HCT116 (cell line): ENCODE measurements around the gene CECR2. TPM values are rescaled to one million over a fixed set of nuclear protein-coding genes. Genes with fewer than 3 reads are reported as not detected.

ENCODE experiments used
- ATAC-seq: fragments of 200-7000 bp; cut with Tn5 transposase; 2 replicates; pipeline ENCODE4 v1.9.1; 2020; ENCODE audit warnings: mild to moderate bottlenecking, moderate library complexity
- BruUV-seq: library from RNA; stranded (reverse); fragments of 400-500 nt; replicated peaks from 2 replicates; lab custom pipeline; 2021; lab: Mats Ljungman, UMichigan
- CTCF ChIA-PET: fragments of 300-600 bp; sonication (Branson Sonifier 250); formaldehyde crosslinking; loops from one replicate; lab custom pipeline; 2021; ENCODE audit warnings: antibody characterized with exemption; lab: Charles Lee
- POLR2A ChIA-PET: fragments of 300-600, 350-600 bp; sonication (Branson Sonifier 250); formaldehyde crosslinking; loops from one replicate; lab custom pipeline; 2021; ENCODE audit warnings: antibody characterized with exemption; lab: Charles Lee
- RAD21 ChIA-PET, 2 experiments: fragments of 300-600 bp; sonication (Branson Sonifier 250); formaldehyde crosslinking; loops; one replicate each; lab custom pipeline; 2023; ENCODE audit warnings: low total read pairs in 2 of 2; ENCODE audit not compliant: uncharacterized antibody in 2 of 2, unreplicated experiment in 2 of 2, low non-redundant PET in 1 of 2; lab: Charles Lee
- DNase-seq: peaks from one replicate; pipeline ENCODE4 v3.0.0-alpha.2; 2010; ENCODE audit warnings: low read depth, low spot score
- H2AFZ ChIP-seq: fragments of 200-600 bp; shearing (Covaris generic), sonication (generic); 2 replicates; pipeline ENCODE4 v1.6.1; 2017; ENCODE audit warnings: low read depth, mixed run types, mixed read lengths, antibody characterized with exemption, low read length; ENCODE audit not compliant: poor library complexity, severe bottlenecking
- H3K27ac ChIP-seq: 2 replicates; pipeline ENCODE4 v1.5.1; 2012; ENCODE audit warnings: low read depth, low read length
- H3K27me3 ChIP-seq: fragments of 200-600 bp; sonication (generic); 2 replicates; pipeline ENCODE4 v1.6.1; 2016; ENCODE audit warnings: mixed run types, low read length, mixed read lengths; ENCODE audit not compliant: insufficient read depth
- H3K36me3 ChIP-seq, 2 experiments: fragments of 200-500 bp in 1 of 2; fragments of 200-600 bp in 1 of 2; sonication (Bioruptor generic) in 1 of 2; sonication (generic) in 1 of 2; 2 replicates each; pipeline versions ENCODE4 v1.5.1 to v1.6.1; 2014 to 2016; ENCODE audit warnings: low read length in 2 of 2, inconsistent platforms in 1 of 2, mixed read lengths in 1 of 2, mixed run types in 1 of 2; ENCODE audit not compliant: insufficient read depth in 2 of 2, control insufficient read depth in 1 of 2
- H3K4me1 ChIP-seq, 2 experiments: fragments of 200-600 bp in 1 of 2; sonication (generic) in 1 of 2; 2 replicates each; pipeline versions ENCODE4 v1.5.1 to v1.6.1; 2012 to 2017; ENCODE audit warnings: low read length in 2 of 2, inconsistent platforms in 1 of 2, mild to moderate bottlenecking in 1 of 2, mixed read lengths in 1 of 2, mixed run types in 1 of 2, moderate library complexity in 1 of 2; ENCODE audit not compliant: insufficient read depth in 2 of 2, control insufficient read depth in 1 of 2
- H3K4me2 ChIP-seq: fragments of 200-600 bp; sonication (generic); 2 replicates; pipeline ENCODE4 v1.6.1; 2017; ENCODE audit warnings: mixed run types, low read length, mixed read lengths
- H3K4me3 ChIP-seq, 2 experiments: fragments of 200-600 bp in 1 of 2; sonication (generic) in 1 of 2; replicated peaks in 1 of 2; 2 replicates each; pipeline ENCODE4 v1.5.1; 2011 to 2016; ENCODE audit warnings: low read length in 2 of 2, control low read depth in 1 of 2, low read depth in 1 of 2, mild to moderate bottlenecking in 1 of 2, mixed read lengths in 1 of 2, mixed run types in 1 of 2
- H3K79me2 ChIP-seq: fragments of 200-600 bp; sonication (generic); 2 replicates; pipeline ENCODE4 v1.6.1; 2017; ENCODE audit warnings: mild to moderate bottlenecking, mixed run types, low read length, moderate library complexity, mixed read lengths; ENCODE audit not compliant: insufficient read depth
- H3K9ac ChIP-seq: fragments of 200-600 bp; sonication (generic); 2 replicates; pipeline ENCODE4 v1.6.1; 2016; ENCODE audit warnings: low read length, mixed read lengths
- H3K9me2 ChIP-seq: fragments of 200-600 bp; sonication (generic), shearing (Covaris generic); 2 replicates; pipeline ENCODE4 v1.6.1; 2017; ENCODE audit warnings: mixed run types, mild to moderate bottlenecking, moderate library complexity; ENCODE audit not compliant: insufficient read depth
- H3K9me3 ChIP-seq, 2 experiments: fragments of 200-500 bp in 1 of 2; fragments of 200-600 bp in 1 of 2; sonication (Bioruptor generic) in 1 of 2; sonication (generic) in 1 of 2; 2 replicates each; pipeline ENCODE4 v1.6.1; 2014 to 2017; ENCODE audit warnings: low read length in 2 of 2, mixed read lengths in 2 of 2, inconsistent platforms in 1 of 2, low read depth in 1 of 2, mild to moderate bottlenecking in 1 of 2, mixed run types in 1 of 2, moderate library complexity in 1 of 2; ENCODE audit not compliant: control insufficient read depth in 1 of 2, insufficient read depth in 1 of 2
- H4K20me1 ChIP-seq: fragments of 200-600 bp; sonication (generic), shearing (Covaris generic); 2 replicates; pipeline ENCODE4 v1.6.1; 2017; ENCODE audit warnings: mixed run types, mild to moderate bottlenecking, moderate library complexity; ENCODE audit not compliant: insufficient read depth
- EGR1 ChIP-seq: IDR thresholded peaks from 2 replicates; pipeline ENCODE4 v1.6.1; 2012; ENCODE audit warnings: low read depth
- ELF1 ChIP-seq: IDR thresholded peaks from 2 replicates; pipeline ENCODE4 v1.6.1; 2012; ENCODE audit warnings: low read depth, borderline replicate concordance
- EZH2 ChIP-seq: fragments of 200-600 bp; sonication (generic); IDR thresholded peaks from 2 replicates; pipeline ENCODE4 v1.6.1; 2017; ENCODE audit warnings: antibody characterized with exemption, mixed run types
- FOSL1 ChIP-seq: IDR thresholded peaks from 2 replicates; pipeline ENCODE4 v1.6.1; 2012; ENCODE audit warnings: low read depth
- RAD21 ChIP-seq: IDR thresholded peaks from 2 replicates; pipeline ENCODE4 v1.6.1; 2012; ENCODE audit warnings: low read depth, mild to moderate bottlenecking
- SIN3A ChIP-seq: IDR thresholded peaks from 2 replicates; pipeline ENCODE4 v1.6.1; 2012; ENCODE audit warnings: low read depth
- SP1 ChIP-seq: IDR thresholded peaks from 2 replicates; pipeline ENCODE4 v1.6.1; 2012; ENCODE audit warnings: low read depth
- SRF ChIP-seq: IDR thresholded peaks from 2 replicates; pipeline ENCODE4 v1.6.1; 2012; ENCODE audit warnings: low read depth
- YY1 ChIP-seq: IDR thresholded peaks from 2 replicates; pipeline ENCODE4 v1.6.1; 2011; ENCODE audit warnings: low read length, low read depth, moderate library complexity, mild to moderate bottlenecking; ENCODE audit not compliant: insufficient replicate concordance; ENCODE audit errors: extremely low read depth
- intact Hi-C: fragments of 100-400 bp; cut with micrococcal nuclease; formaldehyde crosslinking; loops from 2 replicates; pipeline ENCODE4 v1.10.0; 2022
- total RNA-seq: library from RNA; stranded (reverse); gene quantifications from one replicate; pipeline ENCODE4 v1.2.1, GENCODE V29; 2021; ENCODE audit not compliant: unreplicated experiment
- TF ChIP-seq, protein P1 (sequence below), 3 experiments: fragments of 200-600 bp in 1 of 3; sonication (generic) in 1 of 3; IDR thresholded peaks in 2 of 3; conservative IDR thresholded peaks in 1 of 3; 2 replicates each; pipeline ENCODE4 v1.5.1; 2012 to 2017; ENCODE audit warnings: low read depth in 2 of 3, low read length in 2 of 3, antibody characterized with exemption in 1 of 3, borderline replicate concordance in 1 of 3, control low read depth in 1 of 3, mild to moderate bottlenecking in 1 of 3, mixed read lengths in 1 of 3, mixed run types in 1 of 3, moderate library complexity in 1 of 3; ENCODE audit not compliant: insufficient read depth in 1 of 3
- TF ChIP-seq, protein P2 (sequence below): IDR thresholded peaks from 2 replicates; pipeline ENCODE4 v1.6.1; 2012; ENCODE audit warnings: low read depth
- TF ChIP-seq, protein P3 (sequence below): IDR thresholded peaks from 2 replicates; pipeline ENCODE4 v1.6.1; 2011; ENCODE audit warnings: mild to moderate bottlenecking, low read length, moderate library complexity; ENCODE audit not compliant: insufficient replicate concordance; ENCODE audit errors: extremely low read depth
- TF ChIP-seq, protein P4 (sequence below): IDR thresholded peaks from 2 replicates; pipeline ENCODE4 v1.6.1; 2012

Gene CECR2
- total RNA-seq, 1 experiment from 2014 or later: 6.0 TPM

DNA sequence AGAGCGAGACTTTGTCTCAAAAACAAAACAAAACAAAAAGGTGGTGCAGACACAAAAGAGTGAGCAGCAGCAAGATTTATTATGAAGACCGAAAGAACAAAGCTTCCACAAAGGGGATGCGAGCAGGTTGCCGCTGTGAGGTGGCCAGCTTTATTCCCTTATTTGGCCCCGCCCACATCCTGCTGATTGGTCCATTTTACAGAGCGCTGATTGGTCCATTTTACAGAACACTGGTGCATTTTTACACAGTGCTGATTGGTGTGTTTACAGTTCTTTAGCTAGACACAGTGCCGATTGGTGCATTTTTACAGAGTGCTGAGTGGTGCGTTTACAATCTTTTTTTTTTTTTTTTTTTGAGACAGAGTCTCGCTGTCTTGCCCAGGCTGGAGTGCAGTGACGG lies 77.4 kb downstream of the CECR2 start:
- Histone ChIP-seq H3K79me2 (no peaks in the 10 kb centered on the region), H3K36me3 (no peaks in the 10 kb centered on the region), H3K9me2 (no peaks in the 10 kb centered on the region), H3K27ac (no peak overlapping the region), H3K4me3 (no peak overlapping the region), H4K20me1 (no peaks in the 10 kb centered on the region), H2AFZ (no peak overlapping the region), H3K9ac (no peak overlapping the region), H3K4me2 (no peak overlapping the region), H3K9me3 (no peaks in the 10 kb centered on the region), H3K27me3 (no peaks in the 10 kb centered on the region), H3K4me1 (peaks cover 4 to 8% of the 10 kb centered on the region in 2 experiments; a peak in 2 of 4 replicates)
- DNase-seq (no peak), ATAC-seq (no peak)
- ChIA-PET CTCF (no interaction called here), POLR2A (no interaction called here), RAD21 (interaction anchor here in 1 of 2 experiments (0.6 kb wide), 1 partner anchor 171 kb away, joined by 4 read pairs; no protein-coding TSS in a partner anchor)
- intact Hi-C loops: no loop called here
- TF ChIP-seq FOSL1: no peak
- BruUV-seq: no TSS peak

DNA sequence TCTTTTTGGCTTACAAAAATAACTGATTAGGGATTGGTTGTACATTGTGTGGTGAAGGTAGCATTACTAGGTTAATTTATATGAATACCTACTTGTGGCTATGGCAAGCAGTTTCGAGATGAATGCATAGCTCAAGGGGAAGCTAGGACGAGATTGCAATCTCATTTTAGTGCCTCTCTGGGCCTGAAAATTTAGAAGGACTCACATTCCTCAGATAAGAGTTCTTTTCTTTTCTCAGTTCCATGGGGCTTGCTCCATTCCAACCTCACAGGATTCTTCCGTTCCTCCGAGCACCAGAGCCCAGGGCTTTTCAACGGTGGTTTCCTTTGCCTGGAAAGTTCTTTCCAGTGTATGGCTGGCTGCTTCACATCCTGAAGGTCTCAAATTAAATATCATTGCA lies 82.1 kb downstream of the CECR2 start:
- Histone ChIP-seq H3K4me3 (no peak overlapping the region), H3K36me3 (no peaks in the 10 kb centered on the region), H3K79me2 (no peaks in the 10 kb centered on the region), H4K20me1 (no peaks in the 10 kb centered on the region), H3K9ac (no peak overlapping the region), H3K4me2 (no peak overlapping the region), H3K27ac (no peak overlapping the region), H3K27me3 (no peaks in the 10 kb centered on the region), H2AFZ (no peak overlapping the region), H3K9me3 (no peaks in the 10 kb centered on the region; a peak in 1 of 4 replicates), H3K4me1 (no peaks in the 10 kb centered on the region), H3K9me2 (no peaks in the 10 kb centered on the region)
- DNase-seq (no peak), ATAC-seq (no peak)
- CTCF ChIA-PET: no interaction called here
- POLR2A ChIA-PET: no interaction called here
- intact Hi-C loops: no loop called here
- RAD21 ChIA-PET: no interaction called here
- BruUV-seq: no TSS peak
- TF ChIP-seq SP1 (no peak), EGR1 (no peak), ELF1 (no peak), EZH2 (no peak), SIN3A (no peak), RAD21 (no peak), FOSL1 (no peak), YY1 (no peak), SRF (no peak)
- TF ChIP-seq, protein P1, sequence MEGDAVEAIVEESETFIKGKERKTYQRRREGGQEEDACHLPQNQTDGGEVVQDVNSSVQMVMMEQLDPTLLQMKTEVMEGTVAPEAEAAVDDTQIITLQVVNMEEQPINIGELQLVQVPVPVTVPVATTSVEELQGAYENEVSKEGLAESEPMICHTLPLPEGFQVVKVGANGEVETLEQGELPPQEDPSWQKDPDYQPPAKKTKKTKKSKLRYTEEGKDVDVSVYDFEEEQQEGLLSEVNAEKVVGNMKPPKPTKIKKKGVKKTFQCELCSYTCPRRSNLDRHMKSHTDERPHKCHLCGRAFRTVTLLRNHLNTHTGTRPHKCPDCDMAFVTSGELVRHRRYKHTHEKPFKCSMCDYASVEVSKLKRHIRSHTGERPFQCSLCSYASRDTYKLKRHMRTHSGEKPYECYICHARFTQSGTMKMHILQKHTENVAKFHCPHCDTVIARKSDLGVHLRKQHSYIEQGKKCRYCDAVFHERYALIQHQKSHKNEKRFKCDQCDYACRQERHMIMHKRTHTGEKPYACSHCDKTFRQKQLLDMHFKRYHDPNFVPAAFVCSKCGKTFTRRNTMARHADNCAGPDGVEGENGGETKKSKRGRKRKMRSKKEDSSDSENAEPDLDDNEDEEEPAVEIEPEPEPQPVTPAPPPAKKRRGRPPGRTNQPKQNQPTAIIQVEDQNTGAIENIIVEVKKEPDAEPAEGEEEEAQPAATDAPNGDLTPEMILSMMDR (IDR thresholded peaks at IDR 0.05 in 2 of 3, conservative IDR thresholded peaks at IDR 0.05 in 1 of 3; ENCODE audit: borderline replicate concordance in 1 of 3, insufficient read depth in 1 of 3, low read depth in 2 of 3, low read length in 2 of 3): no peak
- TF ChIP-seq, protein P2, sequence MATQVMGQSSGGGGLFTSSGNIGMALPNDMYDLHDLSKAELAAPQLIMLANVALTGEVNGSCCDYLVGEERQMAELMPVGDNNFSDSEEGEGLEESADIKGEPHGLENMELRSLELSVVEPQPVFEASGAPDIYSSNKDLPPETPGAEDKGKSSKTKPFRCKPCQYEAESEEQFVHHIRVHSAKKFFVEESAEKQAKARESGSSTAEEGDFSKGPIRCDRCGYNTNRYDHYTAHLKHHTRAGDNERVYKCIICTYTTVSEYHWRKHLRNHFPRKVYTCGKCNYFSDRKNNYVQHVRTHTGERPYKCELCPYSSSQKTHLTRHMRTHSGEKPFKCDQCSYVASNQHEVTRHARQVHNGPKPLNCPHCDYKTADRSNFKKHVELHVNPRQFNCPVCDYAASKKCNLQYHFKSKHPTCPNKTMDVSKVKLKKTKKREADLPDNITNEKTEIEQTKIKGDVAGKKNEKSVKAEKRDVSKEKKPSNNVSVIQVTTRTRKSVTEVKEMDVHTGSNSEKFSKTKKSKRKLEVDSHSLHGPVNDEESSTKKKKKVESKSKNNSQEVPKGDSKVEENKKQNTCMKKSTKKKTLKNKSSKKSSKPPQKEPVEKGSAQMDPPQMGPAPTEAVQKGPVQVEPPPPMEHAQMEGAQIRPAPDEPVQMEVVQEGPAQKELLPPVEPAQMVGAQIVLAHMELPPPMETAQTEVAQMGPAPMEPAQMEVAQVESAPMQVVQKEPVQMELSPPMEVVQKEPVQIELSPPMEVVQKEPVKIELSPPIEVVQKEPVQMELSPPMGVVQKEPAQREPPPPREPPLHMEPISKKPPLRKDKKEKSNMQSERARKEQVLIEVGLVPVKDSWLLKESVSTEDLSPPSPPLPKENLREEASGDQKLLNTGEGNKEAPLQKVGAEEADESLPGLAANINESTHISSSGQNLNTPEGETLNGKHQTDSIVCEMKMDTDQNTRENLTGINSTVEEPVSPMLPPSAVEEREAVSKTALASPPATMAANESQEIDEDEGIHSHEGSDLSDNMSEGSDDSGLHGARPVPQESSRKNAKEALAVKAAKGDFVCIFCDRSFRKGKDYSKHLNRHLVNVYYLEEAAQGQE: no peak
- TF ChIP-seq, protein P3, sequence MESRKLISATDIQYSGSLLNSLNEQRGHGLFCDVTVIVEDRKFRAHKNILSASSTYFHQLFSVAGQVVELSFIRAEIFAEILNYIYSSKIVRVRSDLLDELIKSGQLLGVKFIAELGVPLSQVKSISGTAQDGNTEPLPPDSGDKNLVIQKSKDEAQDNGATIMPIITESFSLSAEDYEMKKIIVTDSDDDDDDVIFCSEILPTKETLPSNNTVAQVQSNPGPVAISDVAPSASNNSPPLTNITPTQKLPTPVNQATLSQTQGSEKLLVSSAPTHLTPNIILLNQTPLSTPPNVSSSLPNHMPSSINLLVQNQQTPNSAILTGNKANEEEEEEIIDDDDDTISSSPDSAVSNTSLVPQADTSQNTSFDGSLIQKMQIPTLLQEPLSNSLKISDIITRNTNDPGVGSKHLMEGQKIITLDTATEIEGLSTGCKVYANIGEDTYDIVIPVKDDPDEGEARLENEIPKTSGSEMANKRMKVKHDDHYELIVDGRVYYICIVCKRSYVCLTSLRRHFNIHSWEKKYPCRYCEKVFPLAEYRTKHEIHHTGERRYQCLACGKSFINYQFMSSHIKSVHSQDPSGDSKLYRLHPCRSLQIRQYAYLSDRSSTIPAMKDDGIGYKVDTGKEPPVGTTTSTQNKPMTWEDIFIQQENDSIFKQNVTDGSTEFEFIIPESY: no peak
- TF ChIP-seq, protein P4, sequence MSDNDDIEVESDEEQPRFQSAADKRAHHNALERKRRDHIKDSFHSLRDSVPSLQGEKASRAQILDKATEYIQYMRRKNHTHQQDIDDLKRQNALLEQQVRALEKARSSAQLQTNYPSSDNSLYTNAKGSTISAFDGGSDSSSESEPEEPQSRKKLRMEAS: no peak
